Measurements from ENCODE around the gene BTBD6. TPM values are rescaled to one million over a fixed set of nuclear protein-coding genes. Genes with fewer than 3 reads are reported as not detected.

BTBD6 gene
- total RNA-seq, 4 donors from 2014 or later = 41.0 to 52.7 (median 46.9) TPM

DNA sequence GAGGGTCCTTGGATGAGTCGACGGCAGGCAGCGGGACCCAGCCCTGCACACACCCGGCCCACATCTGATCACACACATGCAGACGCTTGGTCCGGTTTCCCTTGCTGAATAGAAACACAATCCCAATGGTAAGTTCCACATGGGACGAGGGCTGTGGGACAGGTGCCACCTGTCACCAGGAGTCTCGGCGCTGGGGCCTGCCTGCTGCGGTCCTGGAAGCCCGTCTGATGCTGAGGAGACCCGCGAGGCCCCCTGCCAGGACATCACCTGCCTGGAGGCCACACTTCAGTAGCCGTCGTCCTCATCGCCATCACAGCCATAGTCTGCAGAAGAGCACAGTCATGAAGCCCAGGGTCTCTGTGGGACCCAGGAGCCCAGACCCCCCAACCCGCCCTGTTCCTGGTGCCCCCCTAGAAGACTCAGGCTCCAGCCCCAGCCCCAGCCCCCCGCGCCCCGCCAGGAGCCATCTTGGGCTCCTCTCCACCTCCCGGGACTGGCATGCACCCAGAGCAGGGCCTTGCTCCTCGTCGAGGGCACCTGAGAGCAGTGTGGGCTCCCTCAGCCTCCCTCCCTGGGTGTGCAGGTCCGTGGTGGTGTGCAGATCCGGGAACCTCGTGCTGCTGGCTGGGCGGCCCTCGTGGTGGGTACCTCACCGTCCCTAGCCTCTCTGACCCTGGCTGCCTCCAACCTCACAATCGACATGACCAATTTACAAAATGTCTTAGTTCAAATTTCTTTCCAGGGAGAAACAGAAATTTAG is 37.9 kb upstream of the BTBD6 start:
- Histone ChIP-seq H3K4me3 (no peak overlapping the region), H3K27ac (no peak overlapping the region), H3K36me3 (peaks cover 5 to 66% (median 14%) of the 10 kb centered on the region in 3 donors), H3K9me3 (no peaks in the 10 kb centered on the region), H3K27me3 (no peaks in the 10 kb centered on the region), H3K4me1 (peaks cover 3 to 7% (median 4%) of the 10 kb centered on the region in 3 donors)
- DNase-seq = no peak
- TF ChIP-seq, protein P1, sequence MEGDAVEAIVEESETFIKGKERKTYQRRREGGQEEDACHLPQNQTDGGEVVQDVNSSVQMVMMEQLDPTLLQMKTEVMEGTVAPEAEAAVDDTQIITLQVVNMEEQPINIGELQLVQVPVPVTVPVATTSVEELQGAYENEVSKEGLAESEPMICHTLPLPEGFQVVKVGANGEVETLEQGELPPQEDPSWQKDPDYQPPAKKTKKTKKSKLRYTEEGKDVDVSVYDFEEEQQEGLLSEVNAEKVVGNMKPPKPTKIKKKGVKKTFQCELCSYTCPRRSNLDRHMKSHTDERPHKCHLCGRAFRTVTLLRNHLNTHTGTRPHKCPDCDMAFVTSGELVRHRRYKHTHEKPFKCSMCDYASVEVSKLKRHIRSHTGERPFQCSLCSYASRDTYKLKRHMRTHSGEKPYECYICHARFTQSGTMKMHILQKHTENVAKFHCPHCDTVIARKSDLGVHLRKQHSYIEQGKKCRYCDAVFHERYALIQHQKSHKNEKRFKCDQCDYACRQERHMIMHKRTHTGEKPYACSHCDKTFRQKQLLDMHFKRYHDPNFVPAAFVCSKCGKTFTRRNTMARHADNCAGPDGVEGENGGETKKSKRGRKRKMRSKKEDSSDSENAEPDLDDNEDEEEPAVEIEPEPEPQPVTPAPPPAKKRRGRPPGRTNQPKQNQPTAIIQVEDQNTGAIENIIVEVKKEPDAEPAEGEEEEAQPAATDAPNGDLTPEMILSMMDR (IDR thresholded peaks at IDR 0.05) = no peak
- no peak for TF ChIP-seq POLR2A (IDR thresholded peaks at IDR 0.05)
- 93% methylated on average over 6 of the region's 30 CpGs; no CpG with 5 or more reads in 1 of the 2 donors for WGBS, 2 donors
- intact Hi-C loops (cut with DNase I) = no loop called here

DNA sequence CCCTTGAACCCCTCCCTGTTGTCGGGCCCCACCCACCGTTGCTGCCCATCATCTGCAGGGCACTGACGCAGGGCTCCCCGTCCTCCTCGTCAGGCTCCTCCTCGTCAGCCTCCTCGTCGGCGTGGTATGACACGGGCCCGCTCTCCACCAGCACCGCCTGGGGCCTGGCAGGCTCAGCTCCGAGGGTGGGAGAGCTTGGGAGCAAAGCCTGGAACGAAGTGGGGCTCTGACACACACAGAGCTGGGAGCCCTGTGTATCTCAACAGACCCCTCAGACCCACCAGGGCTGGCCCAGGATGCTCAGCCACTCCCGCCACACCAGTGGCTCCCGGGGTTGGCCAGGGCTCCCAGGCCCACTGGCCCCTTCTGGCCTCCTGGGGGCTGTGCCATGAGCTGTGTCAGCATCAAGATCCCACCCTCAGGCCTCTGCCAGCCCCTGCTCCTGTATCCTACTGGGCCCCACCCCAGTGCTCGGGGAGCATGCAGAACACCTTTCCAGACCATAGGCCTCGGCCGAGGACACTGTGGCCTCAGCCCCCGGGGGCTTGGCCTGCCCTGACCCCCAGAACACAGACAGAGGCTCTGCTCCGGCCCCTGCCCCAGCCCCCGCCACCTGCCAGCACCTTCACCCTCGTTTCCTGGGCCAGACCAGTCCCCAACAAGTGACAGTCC is 37.1 kb upstream of the BTBD6 start:
- H3K4me1 ChIP-seq = no peaks in the 10 kb centered on the region
- TF ChIP-seq, protein P1 (IDR thresholded peaks at IDR 0.05) = no peak
- no peak for TF ChIP-seq POLR2A (IDR thresholded peaks at IDR 0.05)
- peaks cover 5 to 71% (median 14%) of the 10 kb centered on the region in 3 donors for H3K36me3 ChIP-seq
- no peak overlapping the region for H3K4me3 ChIP-seq
- DNase-seq = no peak
- WGBS, 2 donors = 90 to 91% methylated on average over 5 to 9 of the region's 23 CpGs
- no peaks in the 10 kb centered on the region for H3K9me3 ChIP-seq
- intact Hi-C loops (cut with DNase I) = no loop called here
- no peak overlapping the region for H3K27ac ChIP-seq
- H3K27me3 ChIP-seq = no peaks in the 10 kb centered on the region

DNA sequence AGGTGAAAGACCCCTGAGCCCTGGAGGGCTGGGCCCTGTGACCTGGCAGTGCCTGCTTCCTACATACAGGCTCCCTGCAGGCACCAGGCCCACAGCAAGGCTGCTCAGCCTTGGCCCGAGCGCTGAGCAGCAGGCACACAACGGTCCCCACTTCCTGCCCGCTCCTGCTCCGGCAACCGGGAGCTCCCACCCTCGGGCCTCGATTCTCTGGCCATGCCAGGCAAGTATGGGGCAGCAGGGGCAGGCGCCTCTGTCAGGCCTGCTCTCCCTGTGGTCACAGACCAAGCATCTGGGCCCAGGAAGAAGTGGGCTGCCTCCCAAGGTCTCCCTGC is 36.6 kb upstream of the BTBD6 start:
- intact Hi-C loops (cut with DNase I) = no loop called here
- no peaks in the 10 kb centered on the region for H3K9me3 ChIP-seq
- WGBS, 2 donors = no CpG with 5 or more reads among the region's 9 CpGs
- no peaks in the 10 kb centered on the region for H3K4me1 ChIP-seq
- no peak for DNase-seq
- no peaks in the 10 kb centered on the region for H3K27me3 ChIP-seq
- no peak overlapping the region for H3K4me3 ChIP-seq
- H3K36me3 ChIP-seq = peaks cover 5 to 76% (median 16%) of the 10 kb centered on the region in 3 donors
- TF ChIP-seq POLR2A (IDR thresholded peaks at IDR 0.05) = no peak
- TF ChIP-seq, protein P1 (IDR thresholded peaks at IDR 0.05) = no peak
- no peak overlapping the region for H3K27ac ChIP-seq

DNA sequence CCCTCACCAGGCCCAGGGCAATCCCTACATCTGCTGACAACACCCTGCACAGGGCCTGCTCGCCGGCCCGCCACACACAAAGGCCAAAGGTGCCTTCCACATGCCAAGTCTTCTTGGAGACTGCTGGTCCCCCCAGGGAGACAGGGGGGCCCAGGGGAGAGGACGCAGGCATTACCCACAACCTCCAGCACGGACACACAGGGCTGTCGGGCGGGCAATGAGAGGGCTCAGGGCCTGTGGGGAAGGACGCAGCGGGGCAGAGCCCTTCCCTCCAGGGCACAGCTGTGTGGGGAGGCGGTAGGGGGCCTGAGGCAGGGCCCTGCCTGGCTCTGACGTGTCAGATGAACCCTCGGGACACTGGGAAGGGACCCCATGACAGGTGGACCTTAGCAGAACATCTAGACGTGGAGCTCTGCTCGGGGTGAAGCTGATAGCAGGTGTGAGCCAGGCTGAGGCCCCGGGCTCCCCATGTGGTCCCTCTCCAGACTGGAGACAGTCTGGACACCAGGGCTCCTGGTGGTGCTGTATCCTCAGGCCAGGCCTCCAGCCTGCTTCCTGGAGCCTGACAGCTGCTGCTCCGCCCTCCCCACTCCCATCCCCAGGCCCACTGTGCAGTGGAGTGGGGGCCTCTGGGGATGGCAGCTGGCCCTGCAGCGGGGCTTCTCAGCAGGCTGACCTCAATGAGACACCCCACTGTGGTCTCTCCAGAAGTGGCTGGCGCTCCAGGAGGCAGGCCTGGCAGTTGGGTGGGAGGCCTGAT is 35.6 kb upstream of the BTBD6 start:
- Histone ChIP-seq H3K4me3 (no peak overlapping the region), H3K36me3 (peaks cover 10 to 86% (median 26%) of the 10 kb centered on the region in 3 donors), H3K27me3 (no peaks in the 10 kb centered on the region), H3K9me3 (no peaks in the 10 kb centered on the region), H3K27ac (no peak overlapping the region), H3K4me1 (no peaks in the 10 kb centered on the region)
- no peak for TF ChIP-seq POLR2A (IDR thresholded peaks at IDR 0.05)
- TF ChIP-seq, protein P1 (IDR thresholded peaks at IDR 0.05) = no peak
- intact Hi-C loops (cut with DNase I) = no loop called here
- WGBS, 2 donors = 91 to 95% methylated on average over 6 to 8 of the region's 18 CpGs
- no peak for DNase-seq

DNA sequence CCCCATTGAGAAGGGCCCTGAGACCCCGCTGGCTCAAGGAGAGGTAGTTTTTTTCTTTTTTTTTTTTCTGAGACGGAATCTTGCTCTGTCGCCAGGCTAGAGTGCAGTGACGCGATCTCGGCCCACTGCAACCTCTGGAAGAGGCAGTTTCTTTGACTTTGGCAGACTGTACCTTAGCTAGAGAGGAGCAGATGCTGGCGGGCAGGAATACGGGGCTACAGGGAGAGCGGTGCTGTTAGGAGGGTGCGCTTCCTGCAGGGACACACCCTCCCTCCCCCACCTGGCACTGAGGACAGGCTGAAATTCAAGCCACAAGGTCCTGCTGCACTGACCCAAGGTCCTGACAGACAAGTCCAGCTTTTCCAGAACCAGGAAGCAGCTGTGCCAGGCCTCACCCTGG is 35.0 kb upstream of the BTBD6 start:
- intact Hi-C loops (cut with DNase I) = no loop called here
- Histone ChIP-seq H3K4me1 (no peaks in the 10 kb centered on the region), H3K4me3 (no peak overlapping the region), H3K27me3 (no peaks in the 10 kb centered on the region), H3K27ac (no peak overlapping the region), H3K9me3 (no peaks in the 10 kb centered on the region), H3K36me3 (peaks cover 15 to 93% (median 26%) of the 10 kb centered on the region in 3 donors)
- TF ChIP-seq, protein P1 (IDR thresholded peaks at IDR 0.05) = no peak
- no peak for TF ChIP-seq POLR2A (IDR thresholded peaks at IDR 0.05)
- DNase-seq = no peak
- 91 to 100% methylated on average over 2 to 7 of the region's 10 CpGs for WGBS, 2 donors

All from esophagus squamous epithelium (tissue), 5 donors.